K562 (cell line): ENCODE results near the gene CAPN2. TPM values are rescaled to one million over a fixed set of nuclear protein-coding genes. Genes with fewer than 3 reads are reported as not detected.

Experiments used
- ATAC-seq: fragments of 200-7000 bp; cut with Tn5 transposase; 3 replicates; pipeline ENCODE4 v1.9.1; 2020; ENCODE audit warnings: moderate library complexity
- BruUV-seq: library from RNA; stranded (reverse); fragments of 400-500 nt; replicated peaks from 2 replicates; lab custom pipeline; 2021; lab: Mats Ljungman, UMichigan
- CTCF ChIA-PET: fragments of 300-600 bp; formaldehyde crosslinking; extraction: SDS; loops from one replicate; lab custom pipeline; 2021; ENCODE audit warnings: low intra/inter-chr PET ratio; lab: Yijun Ruan, JAX
- POLR2A ChIA-PET: fragments of 300-600, 350-650 bp; sonication (Branson Sonifier 250); formaldehyde crosslinking; extraction: SDS; loops from one replicate; lab custom pipeline; 2021; ENCODE audit warnings: antibody characterized with exemption, inconsistent platforms; lab: Yijun Ruan, JAX
- DNase-seq, 4 experiments: peaks; one replicate each; pipeline versions ENCODE4 v3.0.0 to v3.0.0-alpha.2; 2011 to 2018; ENCODE audit warnings: low spot score in 3 of 4, mixed read lengths in 3 of 4; ENCODE audit errors: extremely low read depth in 1 of 4
- FAIRE-seq: peaks from 2 replicates; lab custom pipeline; 2011; peaks lifted over from hg19 to GRCh38; lab: Jason Lieb, UNC
- H2AFZ ChIP-seq: 2 replicates; pipeline ENCODE4 v1.6.0; 2011; ENCODE audit warnings: low read depth, low read length, control low read depth, inconsistent platforms
- H3K27ac ChIP-seq: fragments of 200-600 bp; 3 replicates; pipeline ENCODE4 v1.8.0; 2011; ENCODE audit warnings: low read depth, mild to moderate bottlenecking, control low read depth, inconsistent platforms, low read length, moderate library complexity, mixed read lengths; ENCODE audit errors: extremely low read depth
- H3K27me3 ChIP-seq, 2 experiments: fragments of 300-600 bp in 1 of 2; 2 replicates in 1 of 2; 3 replicates in 1 of 2; pipeline versions ENCODE4 v1.6.0 to v1.8.0; 2011; ENCODE audit warnings: inconsistent platforms in 2 of 2, low read length in 2 of 2, mild to moderate bottlenecking in 1 of 2, mixed read lengths in 1 of 2, moderate library complexity in 1 of 2; ENCODE audit not compliant: control insufficient read depth in 2 of 2, insufficient read depth in 2 of 2
- H3K36me3 ChIP-seq: fragments of 300-600 bp; 3 replicates; pipeline ENCODE4 v1.8.0; 2011; ENCODE audit warnings: mild to moderate bottlenecking, low read length, inconsistent platforms; ENCODE audit not compliant: control insufficient read depth, insufficient read depth
- H3K4me1 ChIP-seq, 2 experiments: fragments of 200-600 bp in 1 of 2; replicated peaks in 1 of 2; 2 replicates in 1 of 2; 3 replicates in 1 of 2; pipeline versions ENCODE4 v1.5.1 to v1.8.0; 2011; ENCODE audit warnings: inconsistent platforms in 2 of 2, low read length in 2 of 2, mild to moderate bottlenecking in 1 of 2, mixed read lengths in 1 of 2, moderate library complexity in 1 of 2; ENCODE audit not compliant: control insufficient read depth in 2 of 2, insufficient read depth in 2 of 2
- H3K4me2 ChIP-seq: 2 replicates; pipeline ENCODE4 v1.6.1; 2011; ENCODE audit warnings: low read length, control low read depth, inconsistent platforms, mixed read lengths; ENCODE audit not compliant: insufficient read depth
- H3K4me3 ChIP-seq: fragments of 200-600 bp; sonication (generic), shearing (Covaris generic); 2 replicates; pipeline ENCODE4 v1.5.1; 2016; ENCODE audit warnings: control low read depth, inconsistent platforms
- H3K79me2 ChIP-seq: fragments of 200-600 bp; 3 replicates; pipeline ENCODE4 v1.8.0; 2011; ENCODE audit warnings: low read length, inconsistent platforms; ENCODE audit not compliant: control insufficient read depth, insufficient read depth
- H3K9ac ChIP-seq, 2 experiments: 2 replicates each; pipeline versions ENCODE4 v1.6.0 to v1.6.1; 2011; ENCODE audit warnings: low read depth in 2 of 2, low read length in 2 of 2, control low read depth in 1 of 2, inconsistent platforms in 1 of 2, mild to moderate bottlenecking in 1 of 2, mixed read lengths in 1 of 2; ENCODE audit not compliant: insufficient read depth in 1 of 2
- H3K9me1 ChIP-seq: one replicate; pipeline ENCODE4 v1.6.0; 2011; ENCODE audit warnings: inconsistent platforms, mild to moderate bottlenecking, low read length, moderate library complexity; ENCODE audit not compliant: control insufficient read depth, insufficient read depth
- H3K9me3 ChIP-seq: replicated peaks from 2 replicates; pipeline ENCODE4 v1.5.1; 2011; ENCODE audit warnings: low read depth, low read length, inconsistent platforms; ENCODE audit not compliant: control insufficient read depth, insufficient read depth
- H4K20me1 ChIP-seq: replicated peaks from 2 replicates; pipeline ENCODE4 v1.6.1; 2011; ENCODE audit warnings: low read length, inconsistent platforms, mixed read lengths; ENCODE audit not compliant: control insufficient read depth, insufficient read depth
- E2F6 ChIP-seq, 2 experiments: IDR thresholded peaks; 2 replicates each; pipeline ENCODE4 v1.6.1; 2011; ENCODE audit warnings: borderline replicate concordance in 1 of 2, control low read depth in 1 of 2, low read depth in 1 of 2, low read length in 1 of 2, mild to moderate bottlenecking in 1 of 2, mixed read lengths in 1 of 2, moderate library complexity in 1 of 2; ENCODE audit not compliant: insufficient read depth in 1 of 2, insufficient read length in 1 of 2, poor library complexity in 1 of 2, severe bottlenecking in 1 of 2; ENCODE audit errors: extremely low read depth in 1 of 2
- FOSL1 ChIP-seq: fragments of 200-800 bp; sonication (Bioruptor generic); conservative IDR thresholded peaks from 2 replicates; pipeline ENCODE4 v1.6.1; 2016; ENCODE audit warnings: missing genetic modification characterization, missing compliant biosample characterization
- GABPB1 ChIP-seq: sonication (generic); formaldehyde crosslinking; IDR thresholded peaks from 2 replicates; pipeline ENCODE4 v1.8.0; 2022; ENCODE audit warnings: mild to moderate bottlenecking, missing genetic modification reagents
- HINFP ChIP-seq: fragments of 450-650 bp; conservative IDR thresholded peaks from 2 replicates; pipeline ENCODE4 v1.6.1; 2016; ENCODE audit warnings: missing genetic modification characterization, low read depth, mild to moderate bottlenecking, control low read depth, missing compliant biosample characterization
- IFI16 ChIP-seq: fragments of 250-450 bp; sonication (Bioruptor Pico); IDR thresholded peaks from 2 replicates; pipeline ENCODE4 v2.1.2; 2022; ENCODE audit warnings: mild to moderate bottlenecking, inconsistent platforms
- MTA2 ChIP-seq: fragments of 450-650 bp; IDR thresholded peaks from 2 replicates; pipeline ENCODE4 v1.6.1; 2016; ENCODE audit warnings: low read depth
- RHOXF2B ChIP-seq: fragments of 250-450 bp; sonication (Bioruptor Pico); conservative IDR thresholded peaks from 2 replicates; pipeline ENCODE4 v1.5.1; 2021
- ZNF12 ChIP-seq: sonication (generic); formaldehyde crosslinking; IDR thresholded peaks from 2 replicates; pipeline ENCODE4 v1.4.0; 2020; ENCODE audit warnings: mild to moderate bottlenecking, missing genetic modification reagents
- ZNF134 ChIP-seq: fragments of 250-450 bp; sonication (Bioruptor Pico); conservative IDR thresholded peaks from 2 replicates; pipeline ENCODE4 v1.4.0; 2020
- WGBS: fragments of 100-300 bp; shearing (Covaris generic); methylation state at CpG from one replicate; pipeline ENCODE4 v1.1.6; 2016; ENCODE audit warnings: low coverage, mixed read lengths; ENCODE audit not compliant: insufficient coverage; ENCODE audit errors: missing lambda C conversion rate; 5-methylcytosine and 5-hydroxymethylcytosine counted together
- in situ Hi-C: fragments of 300-500 bp; cut with MboI; formaldehyde crosslinking; loops from 4 replicates; pipeline ENCODE4 v1.15.0; 2018; ENCODE audit warnings: inconsistent platforms, mixed read lengths
- intact Hi-C: fragments of 100-400 bp; cut with micrococcal nuclease; formaldehyde crosslinking; loops from 2 replicates; pipeline ENCODE4 v1.14.2; 2022
- polyA plus RNA-seq, 8 experiments: library from polyadenylated mRNA; depleted of rRNA in 4 of 8; stranded (reverse) in 5 of 8; unstranded in 3 of 8; fragments of >200 nt; fragmentation: Nextera tagmentation in 2 of 8; fragmentation: Illumina TruSeq in 1 of 8; extraction: Ambion mirVana in 2 of 8; extraction: Trizol in 1 of 8; gene quantifications; 2 replicates each; pipeline versions ENCODE4 v1.2.1 to v1.2.3, GENCODE V29; 2011 to 2014; ENCODE audit warnings: inconsistent platforms in 1 of 8, missing spikeins in 1 of 8
- total RNA-seq, 7 experiments: library from RNA; depleted of rRNA in 6 of 7; stranded (reverse); fragments of >200 nt in 6 of 7; fragmentation: Illumina TruSeq in 2 of 7; extraction: Trizol in 2 of 7; gene quantifications; 2 replicates each; pipeline versions ENCODE4 v1.2.1 to v1.2.3, GENCODE V29; 2011 to 2021; ENCODE audit warnings: low replicate concordance in 1 of 7
- TF ChIP-seq, protein P1 (sequence below): fragments of 250-450 bp; sonication (Bioruptor Pico); IDR thresholded peaks from 2 replicates; pipeline ENCODE4 v1.8.0; 2022; ENCODE audit warnings: inconsistent platforms, mild to moderate bottlenecking, moderate library complexity, borderline replicate concordance
- TF ChIP-seq, protein P2 (sequence below): fragments of 250-450 bp; sonication (Bioruptor Pico); IDR thresholded peaks from 2 replicates; pipeline ENCODE4 v1.4.0; 2020; ENCODE audit warnings: mild to moderate bottlenecking

Gene CAPN2
- total and polyA plus RNA-seq, 9 of the 15 experiments (the other 6 are each of a cell fraction or from before 2014, with no cell fraction given), result 24.6 to 157 (median 101) TPM

DNA sequence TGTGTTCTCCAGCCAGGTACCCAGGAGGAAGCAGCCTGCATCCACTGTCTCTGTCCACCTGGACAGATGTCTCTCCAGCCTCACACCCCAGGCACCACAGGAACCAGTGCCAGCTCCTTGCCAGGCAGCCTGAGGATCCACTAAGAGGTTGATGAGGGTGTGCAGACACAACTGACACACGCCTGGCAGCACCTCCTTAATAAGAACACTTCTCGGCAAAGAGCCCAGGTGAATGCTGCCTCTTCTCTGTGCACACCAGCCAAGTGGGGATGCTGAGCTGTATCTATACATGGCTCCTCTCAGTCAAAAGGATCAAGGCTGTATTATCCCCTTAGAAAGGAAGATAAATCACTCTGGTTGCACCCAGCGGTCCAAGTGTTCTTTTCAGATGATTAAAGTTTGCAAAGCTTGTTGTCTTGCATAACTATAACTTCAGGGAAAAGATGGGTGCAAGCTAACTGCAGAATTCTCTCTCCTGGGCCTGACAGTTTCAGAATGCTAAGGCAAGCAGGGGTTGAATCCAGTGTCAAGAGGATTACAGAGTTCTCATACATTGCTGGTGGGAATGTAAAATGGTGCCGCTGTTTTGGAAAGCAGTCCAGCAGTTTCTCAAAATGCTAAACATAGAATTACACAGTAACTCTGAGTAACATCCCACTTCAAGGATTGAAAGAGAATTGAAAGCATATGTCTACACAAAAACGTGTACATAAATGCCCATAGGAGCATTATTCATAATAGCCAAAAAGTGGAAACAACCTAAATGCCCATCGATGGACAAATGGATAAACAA is 43.1 kb upstream of the CAPN2 start:
- Histone ChIP-seq H3K9me3 (no peaks in the 10 kb centered on the region), H3K36me3 (no peaks in the 10 kb centered on the region), H3K4me2 (no peak overlapping the region), H3K79me2 (no peaks in the 10 kb centered on the region), H3K4me3 (no peak overlapping the region), H3K9me1 (no peaks in the 10 kb centered on the region), H2AFZ (no peak overlapping the region), H4K20me1 (no peaks in the 10 kb centered on the region), H3K4me1 (no peaks in the 10 kb centered on the region), H3K9ac (no peak overlapping the region), H3K27me3 (peaks cover 1 to 37% of the 10 kb centered on the region in 2 experiments; a peak in 4 of 5 replicates), H3K27ac (no peak overlapping the region)
- no TSS peak for BruUV-seq
- in situ Hi-C loops, result loop anchor here (10.0 to 25.0 kb wide), 2 partner anchors 114 to 882 kb away; no protein-coding TSS in a partner anchor
- ChIA-PET CTCF (no interaction called here), POLR2A (interaction anchor here (0.6 kb wide), 2 partner anchors 79 to 1919 kb away, joined by 3 read pairs; no protein-coding TSS in a partner anchor)
- ATAC-seq (no peak), FAIRE-seq (no peak), DNase-seq (no peak)
- intact Hi-C loops, result no loop called here
- WGBS, result 1% methylated on average over 6 of the region's 6 CpGs
- no peak for TF ChIP-seq GABPB1
- no peak for TF ChIP-seq MTA2
- TF ChIP-seq, protein P1, sequence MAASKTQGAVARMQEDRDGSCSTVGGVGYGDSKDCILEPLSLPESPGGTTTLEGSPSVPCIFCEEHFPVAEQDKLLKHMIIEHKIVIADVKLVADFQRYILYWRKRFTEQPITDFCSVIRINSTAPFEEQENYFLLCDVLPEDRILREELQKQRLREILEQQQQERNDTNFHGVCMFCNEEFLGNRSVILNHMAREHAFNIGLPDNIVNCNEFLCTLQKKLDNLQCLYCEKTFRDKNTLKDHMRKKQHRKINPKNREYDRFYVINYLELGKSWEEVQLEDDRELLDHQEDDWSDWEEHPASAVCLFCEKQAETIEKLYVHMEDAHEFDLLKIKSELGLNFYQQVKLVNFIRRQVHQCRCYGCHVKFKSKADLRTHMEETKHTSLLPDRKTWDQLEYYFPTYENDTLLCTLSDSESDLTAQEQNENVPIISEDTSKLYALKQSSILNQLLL (CRISPR knock-in tag), result no peak
- TF ChIP-seq E2F6 (IDR thresholded peaks at IDR 0.05; ENCODE audit: borderline replicate concordance in 1 of 2, extremely low read depth in 1 of 2, insufficient read depth in 1 of 2, insufficient read length in 1 of 2, low read depth in 1 of 2, low read length in 1 of 2, poor library complexity in 1 of 2, severe bottlenecking in 1 of 2), result no peak
- TF ChIP-seq RHOXF2B (CRISPR knock-in tag), result no peak
- TF ChIP-seq ZNF12 (CRISPR knock-in tag), result no peak
- no peak for TF ChIP-seq ZNF134 (CRISPR knock-in tag)
- TF ChIP-seq IFI16 (CRISPR knock-in tag), result no peak
- no peak for TF ChIP-seq FOSL1 (tag)
- TF ChIP-seq, protein P2, sequence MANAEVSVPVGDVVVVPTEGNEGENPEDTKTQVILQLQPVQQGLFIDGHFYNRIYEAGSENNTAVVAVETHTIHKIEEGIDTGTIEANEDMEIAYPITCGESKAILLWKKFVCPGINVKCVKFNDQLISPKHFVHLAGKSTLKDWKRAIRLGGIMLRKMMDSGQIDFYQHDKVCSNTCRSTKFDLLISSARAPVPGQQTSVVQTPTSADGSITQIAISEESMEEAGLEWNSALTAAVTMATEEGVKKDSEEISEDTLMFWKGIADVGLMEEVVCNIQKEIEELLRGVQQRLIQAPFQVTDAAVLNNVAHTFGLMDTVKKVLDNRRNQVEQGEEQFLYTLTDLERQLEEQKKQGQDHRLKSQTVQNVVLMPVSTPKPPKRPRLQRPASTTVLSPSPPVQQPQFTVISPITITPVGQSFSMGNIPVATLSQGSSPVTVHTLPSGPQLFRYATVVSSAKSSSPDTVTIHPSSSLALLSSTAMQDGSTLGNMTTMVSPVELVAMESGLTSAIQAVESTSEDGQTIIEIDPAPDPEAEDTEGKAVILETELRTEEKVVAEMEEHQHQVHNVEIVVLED (CRISPR knock-in tag), result no peak
- TF ChIP-seq HINFP (tag), result no peak
